IMR-90 (cell line): ENCODE data around the gene PTPRF. TPM values are rescaled to one million over a fixed set of nuclear protein-coding genes. Genes with fewer than 3 reads are reported as not detected.

Experiments
- ATAC-seq: fragments of 200-7000 bp; cut with Tn5 transposase; 2 replicates; pipeline ENCODE4 v1.9.1; 2020; ENCODE audit warnings: low read depth, mild to moderate bottlenecking, moderate library complexity
- BruUV-seq: library from RNA; stranded (reverse); fragments of 400-500 nt; replicated peaks from 2 replicates; lab custom pipeline; 2021; lab: Mats Ljungman, UMichigan
- CTCF ChIA-PET: fragments of 300-600 bp; formaldehyde crosslinking; extraction: SDS; loops from one replicate; lab custom pipeline; 2021; ENCODE audit warnings: antibody characterized with exemption; lab: Yijun Ruan, JAX
- POLR2A ChIA-PET: fragments of 300-600 bp; sonication (Branson Sonifier 250); formaldehyde crosslinking; loops from one replicate; lab custom pipeline; 2022; ENCODE audit warnings: antibody characterized with exemption; ENCODE audit not compliant: unreplicated experiment; lab: Charles Lee
- DNase-seq: peaks from one replicate; pipeline ENCODE4 v3.0.0; 2013
- H2AFZ ChIP-seq: replicated peaks from 2 replicates; pipeline ENCODE3; 2013; ENCODE audit warnings: low read length, mild to moderate bottlenecking; ENCODE audit not compliant: poor library complexity
- H2AK5ac ChIP-seq: 2 replicates; pipeline ENCODE4 v1.6.1; 2013; ENCODE audit warnings: low read depth, low read length, inconsistent platforms
- H2AK9ac ChIP-seq: replicated peaks from 2 replicates; pipeline ENCODE3; 2013; ENCODE audit warnings: mild to moderate bottlenecking, low read depth, low read length, moderate library complexity; ENCODE audit not compliant: poor library complexity
- H2BK120ac ChIP-seq: 2 replicates; pipeline ENCODE4 v1.6.1; 2013; ENCODE audit warnings: low read depth, low read length, inconsistent platforms
- H2BK15ac ChIP-seq: 3 replicates; pipeline ENCODE4 v1.6.1; 2013; ENCODE audit warnings: low read depth, low read length, inconsistent platforms
- H2BK20ac ChIP-seq: 2 replicates; pipeline ENCODE4 v1.6.1; 2013; ENCODE audit warnings: low read depth, mild to moderate bottlenecking, inconsistent platforms, low read length, moderate library complexity
- H2BK5ac ChIP-seq: 2 replicates; pipeline ENCODE4 v1.6.1; 2013; ENCODE audit warnings: mild to moderate bottlenecking, low read depth, low read length, inconsistent platforms; ENCODE audit not compliant: poor library complexity, severe bottlenecking
- H3K14ac ChIP-seq: replicated peaks from 2 replicates; pipeline ENCODE4 v1.6.1; 2013; ENCODE audit warnings: low read depth, low read length, inconsistent platforms
- H3K18ac ChIP-seq: 2 replicates; pipeline ENCODE4 v1.6.1; 2013; ENCODE audit warnings: low read depth, low read length, control low read depth
- H3K23ac ChIP-seq: 2 replicates; pipeline ENCODE4 v1.6.1; 2013; ENCODE audit warnings: low read depth, low read length, inconsistent platforms
- H3K27ac ChIP-seq: 2 replicates; pipeline ENCODE4 v1.5.1; 2013; ENCODE audit warnings: mild to moderate bottlenecking, control low read depth, low read length; ENCODE audit not compliant: insufficient read depth
- H3K27me3 ChIP-seq: 2 replicates; pipeline ENCODE4 v1.6.1; 2013; ENCODE audit warnings: low read length; ENCODE audit not compliant: control insufficient read depth, insufficient read depth
- H3K36me3 ChIP-seq: 2 replicates; pipeline ENCODE4 v1.6.1; 2013; ENCODE audit warnings: low read length, mixed read lengths; ENCODE audit not compliant: control insufficient read depth, insufficient read depth
- H3K4ac ChIP-seq: 2 replicates; pipeline ENCODE4 v1.6.1; 2013; ENCODE audit warnings: low read depth, low read length, inconsistent platforms
- H3K4me1 ChIP-seq: 2 replicates; pipeline ENCODE4 v1.6.1; 2013; ENCODE audit warnings: low read length, mixed read lengths; ENCODE audit not compliant: control insufficient read depth, insufficient read depth
- H3K4me2 ChIP-seq: 2 replicates; pipeline ENCODE4 v1.6.1; 2013; ENCODE audit warnings: low read depth, mild to moderate bottlenecking, control low read depth, low read length, moderate library complexity
- H3K4me3 ChIP-seq: 2 replicates; pipeline ENCODE4 v1.5.1; 2013; ENCODE audit warnings: low read depth, mild to moderate bottlenecking, control low read depth, low read length, moderate library complexity; ENCODE audit not compliant: insufficient read depth
- H3K56ac ChIP-seq: 2 replicates; pipeline ENCODE4 v1.6.1; 2013; ENCODE audit warnings: low read length, inconsistent platforms; ENCODE audit not compliant: insufficient read depth; ENCODE audit errors: extremely low read depth
- H3K79me1 ChIP-seq, 2 experiments: 2 replicates each; pipeline ENCODE4 v1.6.1; 2013; ENCODE audit warnings: low read length in 2 of 2, inconsistent platforms in 1 of 2, low read depth in 1 of 2
- H3K9ac ChIP-seq: 2 replicates; pipeline ENCODE4 v1.6.1; 2013; ENCODE audit warnings: low read depth, low read length, control low read depth
- H3K9me1 ChIP-seq: 2 replicates; pipeline ENCODE4 v1.6.1; 2013; ENCODE audit warnings: low read length, inconsistent platforms; ENCODE audit not compliant: insufficient read depth
- H3K9me3 ChIP-seq: 2 replicates; pipeline ENCODE4 v1.6.1; 2013; ENCODE audit warnings: low read length; ENCODE audit not compliant: control insufficient read depth, insufficient read depth
- H4K20me1 ChIP-seq: 2 replicates; pipeline ENCODE4 v1.6.1; 2013; ENCODE audit warnings: low read length, inconsistent platforms; ENCODE audit not compliant: insufficient read depth
- H4K5ac ChIP-seq: 2 replicates; pipeline ENCODE4 v1.6.1; 2013; ENCODE audit warnings: mild to moderate bottlenecking, low read depth, low read length, control low read depth
- H4K8ac ChIP-seq, 2 experiments: 2 replicates each; pipeline ENCODE4 v1.6.1; 2013; ENCODE audit warnings: low read depth in 2 of 2, low read length in 2 of 2, control low read depth in 1 of 2, inconsistent platforms in 1 of 2
- H4K91ac ChIP-seq: 2 replicates; pipeline ENCODE4 v1.6.1; 2013; ENCODE audit warnings: low read depth, low read length, inconsistent platforms; ENCODE audit not compliant: insufficient read depth
- CEBPB ChIP-seq: IDR thresholded peaks from 2 replicates; pipeline ENCODE4 v1.6.1; 2012; ENCODE audit warnings: low read depth, low read length, improper control_type of control experiment
- MAZ ChIP-seq: IDR thresholded peaks from 2 replicates; pipeline ENCODE4 v1.6.1; 2012; ENCODE audit warnings: low read depth, mild to moderate bottlenecking, low read length, improper control_type of control experiment, moderate library complexity, borderline replicate concordance
- MXI1 ChIP-seq: IDR thresholded peaks from 2 replicates; pipeline ENCODE4 v1.6.1; 2012; ENCODE audit warnings: low read depth, mild to moderate bottlenecking, low read length, moderate library complexity, borderline replicate concordance
- NFE2L2 ChIP-seq: fragments of 150-350 bp; IDR thresholded peaks from 2 replicates; pipeline ENCODE4 v1.6.1; 2016; ENCODE audit warnings: low read depth, mild to moderate bottlenecking, low read length
- POLR2A ChIP-seq: IDR thresholded peaks from 2 replicates; pipeline ENCODE4 v1.6.1; 2012; ENCODE audit warnings: mild to moderate bottlenecking, low read depth, low read length
- RAD21 ChIP-seq: IDR thresholded peaks from 2 replicates; pipeline ENCODE4 v1.6.1; 2012; ENCODE audit warnings: low read length, improper control_type of control experiment
- RCOR1 ChIP-seq: IDR thresholded peaks from 2 replicates; pipeline ENCODE4 v1.6.1; 2012; ENCODE audit warnings: mild to moderate bottlenecking, low read length, improper control_type of control experiment; ENCODE audit not compliant: insufficient replicate concordance
- RFX5 ChIP-seq: IDR thresholded peaks from 2 replicates; pipeline ENCODE4 v1.8.0; 2012; ENCODE audit warnings: low read depth, mild to moderate bottlenecking, low read length, moderate library complexity
- SMC3 ChIP-seq: fragments of 150-350 bp; IDR thresholded peaks from 2 replicates; pipeline ENCODE4 v1.6.1; 2016; ENCODE audit warnings: low read depth, mild to moderate bottlenecking, antibody characterized with exemption, low read length, moderate library complexity
- WGBS, 2 experiments: methylation state at CpG; one replicate each; pipeline versions ENCODE4 v1.1.5 to v1.1.7; 2013; ENCODE audit warnings: missing lambda C conversion rate in 2 of 2; ENCODE audit not compliant: insufficient read length in 1 of 2; ENCODE audit errors: extremely low coverage in 2 of 2; 5-methylcytosine and 5-hydroxymethylcytosine counted together
- dilution Hi-C: fragments of 300-500 bp; cut with HindIII; formaldehyde crosslinking; loops from one replicate; pipeline ENCODE4 v1.14.3; 2018; ENCODE audit warnings: low sequenced_read_pairs; ENCODE audit not compliant: unreplicated experiment
- in situ Hi-C: fragments of 300-500 bp; cut with MboI; formaldehyde crosslinking; loops from 3 replicates; pipeline ENCODE4 v1.14.3; 2019; ENCODE audit warnings: low sequenced_read_pairs, inconsistent platforms, mixed read lengths
- intact Hi-C: fragments of 100-400 bp; cut with micrococcal nuclease; formaldehyde crosslinking; loops from 2 replicates; pipeline ENCODE4 v1.10.0; 2022
- polyA plus RNA-seq, 3 experiments: library from polyadenylated mRNA; depleted of rRNA; stranded (reverse); fragments of >200 nt; gene quantifications; 2 replicates each; pipeline ENCODE4 v1.2.3, GENCODE V29; 2012; ENCODE audit warnings: low replicate concordance in 1 of 3
- total RNA-seq: library from RNA; depleted of rRNA; stranded (reverse); fragments of >200 nt; gene quantifications from 2 replicates; pipeline ENCODE4 v1.2.3, GENCODE V29; 2012
- TF ChIP-seq, protein P1 (sequence below): conservative IDR thresholded peaks from 2 replicates; pipeline ENCODE4 v1.5.1; 2012; ENCODE audit warnings: mild to moderate bottlenecking, low read depth, low read length, improper control_type of control experiment
- TF ChIP-seq, protein P2 (sequence below): fragments of 150-350 bp; IDR thresholded peaks from 2 replicates; pipeline ENCODE4 v1.6.1; 2017; ENCODE audit warnings: mild to moderate bottlenecking, antibody characterized with exemption, low read length, low read depth
- TF ChIP-seq, protein P3 (sequence below): fragments of 150-350 bp; IDR thresholded peaks from 2 replicates; pipeline ENCODE4 v1.6.1; 2016; ENCODE audit warnings: low read depth, mild to moderate bottlenecking, low read length, moderate library complexity, borderline replicate concordance

PTPRF gene
- total and polyA plus RNA-seq, 2 of the 4 experiments (the other 2 are of a cell fraction), result 25.8 to 92.3 TPM

DNA sequence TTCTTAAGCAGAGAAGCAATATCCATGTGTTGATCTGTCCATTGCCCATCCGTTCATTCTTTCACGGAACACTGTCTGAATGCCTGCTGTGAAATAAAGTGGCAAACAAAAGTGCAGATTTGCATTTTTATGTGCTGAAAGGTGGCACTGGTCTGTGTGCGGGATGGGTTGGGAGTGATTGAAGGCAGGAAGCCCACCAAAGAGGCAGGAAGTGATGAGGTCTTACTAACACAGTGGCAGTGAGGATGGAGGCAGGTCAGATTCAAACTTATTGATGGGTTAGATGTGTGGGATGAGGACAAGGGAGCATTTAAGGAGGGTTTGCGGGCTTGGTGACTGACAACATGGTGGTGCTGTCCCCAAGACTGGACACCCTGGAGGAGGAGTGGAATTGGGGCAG, 8.3 kb downstream of the PTPRF start:
- in situ Hi-C loops, result loop anchor here (25.0 kb wide), 1 partner anchor 423 kb away; the partner anchor contains the start of genes ATP6V0B and DPH2
- H3K27me3 ChIP-seq, result no peaks in the 10 kb centered on the region
- WGBS, 2 experiments, result 100% methylated on average over 4 of the region's 4 CpGs; no CpG with 5 or more reads in 1 of the 2 experiments
- no peak overlapping the region for H3K4me3 ChIP-seq
- no peak overlapping the region for H2BK15ac ChIP-seq
- H4K8ac ChIP-seq, result no peak overlapping the region
- no peak overlapping the region for H2BK20ac ChIP-seq
- no peak overlapping the region for H3K23ac ChIP-seq
- intact Hi-C loops, result no loop called here
- no peaks in the 10 kb centered on the region for H3K9me3 ChIP-seq
- peaks cover 64 to 98% of the 10 kb centered on the region in 2 experiments for H3K79me1 ChIP-seq
- ChIA-PET POLR2A (no interaction called here), CTCF (no interaction called here)
- no peak overlapping the region for H2AFZ ChIP-seq
- H3K9ac ChIP-seq, result no peak overlapping the region
- dilution Hi-C loops, result no loop called here
- ATAC-seq, result no peak
- BruUV-seq, result no TSS peak
- no peak overlapping the region for H2BK120ac ChIP-seq
- H3K9me1 ChIP-seq, result peaks cover 40% of the 10 kb centered on the region
- H2AK9ac ChIP-seq, result no peak overlapping the region
- H2BK5ac ChIP-seq, result no peak overlapping the region
- H3K18ac ChIP-seq, result no peak overlapping the region
- no peaks in the 10 kb centered on the region; the same call in 1 of the 2 replicates for H3K4me1 ChIP-seq
- peaks cover 77% of the 10 kb centered on the region for H4K20me1 ChIP-seq
- no peak overlapping the region for H4K91ac ChIP-seq
- no peak overlapping the region for H3K56ac ChIP-seq
- H3K27ac ChIP-seq, result no peak overlapping the region
- H3K4me2 ChIP-seq, result no peak overlapping the region
- H2AK5ac ChIP-seq, result no peak overlapping the region
- H3K36me3 ChIP-seq, result peaks cover 24% of the 10 kb centered on the region
- no peak overlapping the region for H3K4ac ChIP-seq
- TF ChIP-seq, protein P1, sequence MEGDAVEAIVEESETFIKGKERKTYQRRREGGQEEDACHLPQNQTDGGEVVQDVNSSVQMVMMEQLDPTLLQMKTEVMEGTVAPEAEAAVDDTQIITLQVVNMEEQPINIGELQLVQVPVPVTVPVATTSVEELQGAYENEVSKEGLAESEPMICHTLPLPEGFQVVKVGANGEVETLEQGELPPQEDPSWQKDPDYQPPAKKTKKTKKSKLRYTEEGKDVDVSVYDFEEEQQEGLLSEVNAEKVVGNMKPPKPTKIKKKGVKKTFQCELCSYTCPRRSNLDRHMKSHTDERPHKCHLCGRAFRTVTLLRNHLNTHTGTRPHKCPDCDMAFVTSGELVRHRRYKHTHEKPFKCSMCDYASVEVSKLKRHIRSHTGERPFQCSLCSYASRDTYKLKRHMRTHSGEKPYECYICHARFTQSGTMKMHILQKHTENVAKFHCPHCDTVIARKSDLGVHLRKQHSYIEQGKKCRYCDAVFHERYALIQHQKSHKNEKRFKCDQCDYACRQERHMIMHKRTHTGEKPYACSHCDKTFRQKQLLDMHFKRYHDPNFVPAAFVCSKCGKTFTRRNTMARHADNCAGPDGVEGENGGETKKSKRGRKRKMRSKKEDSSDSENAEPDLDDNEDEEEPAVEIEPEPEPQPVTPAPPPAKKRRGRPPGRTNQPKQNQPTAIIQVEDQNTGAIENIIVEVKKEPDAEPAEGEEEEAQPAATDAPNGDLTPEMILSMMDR, result no peak
- TF ChIP-seq MXI1, result no peak
- TF ChIP-seq SMC3, result no peak
- TF ChIP-seq, protein P2, sequence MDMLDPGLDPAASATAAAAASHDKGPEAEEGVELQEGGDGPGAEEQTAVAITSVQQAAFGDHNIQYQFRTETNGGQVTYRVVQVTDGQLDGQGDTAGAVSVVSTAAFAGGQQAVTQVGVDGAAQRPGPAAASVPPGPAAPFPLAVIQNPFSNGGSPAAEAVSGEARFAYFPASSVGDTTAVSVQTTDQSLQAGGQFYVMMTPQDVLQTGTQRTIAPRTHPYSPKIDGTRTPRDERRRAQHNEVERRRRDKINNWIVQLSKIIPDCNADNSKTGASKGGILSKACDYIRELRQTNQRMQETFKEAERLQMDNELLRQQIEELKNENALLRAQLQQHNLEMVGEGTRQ, result no peak
- no peak for TF ChIP-seq RAD21
- no peak for TF ChIP-seq MAZ
- TF ChIP-seq, protein P3, sequence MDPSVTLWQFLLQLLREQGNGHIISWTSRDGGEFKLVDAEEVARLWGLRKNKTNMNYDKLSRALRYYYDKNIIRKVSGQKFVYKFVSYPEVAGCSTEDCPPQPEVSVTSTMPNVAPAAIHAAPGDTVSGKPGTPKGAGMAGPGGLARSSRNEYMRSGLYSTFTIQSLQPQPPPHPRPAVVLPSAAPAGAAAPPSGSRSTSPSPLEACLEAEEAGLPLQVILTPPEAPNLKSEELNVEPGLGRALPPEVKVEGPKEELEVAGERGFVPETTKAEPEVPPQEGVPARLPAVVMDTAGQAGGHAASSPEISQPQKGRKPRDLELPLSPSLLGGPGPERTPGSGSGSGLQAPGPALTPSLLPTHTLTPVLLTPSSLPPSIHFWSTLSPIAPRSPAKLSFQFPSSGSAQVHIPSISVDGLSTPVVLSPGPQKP, result no peak
- no peak for TF ChIP-seq POLR2A
- TF ChIP-seq RCOR1, result no peak
- no peak for TF ChIP-seq RFX5
- TF ChIP-seq CEBPB, result no peak
- no peak for TF ChIP-seq NFE2L2
- DNase-seq, result no peak
- H4K5ac ChIP-seq, result no peak overlapping the region
- H3K14ac ChIP-seq, result no peak overlapping the region
